Neural progenitor cell (in vitro differentiated cells): ENCODE measurements around the gene GCC1. TPM values are rescaled to one million over a fixed set of nuclear protein-coding genes. Genes with fewer than 3 reads are reported as not detected.

Source experiments
- DNase-seq: peaks from one replicate; pipeline ENCODE4 v3.0.0-alpha.2; 2016; ENCODE audit warnings: low spot score
- H2AFZ ChIP-seq: fragments of 200-600 bp; sonication (generic); replicated peaks from 2 replicates; pipeline ENCODE4 v1.6.1; 2016; ENCODE audit warnings: antibody characterized with exemption
- H3F3A ChIP-seq: fragments of 200-600 bp; sonication (generic); 2 replicates; pipeline ENCODE4 v1.6.1; 2016; ENCODE audit warnings: antibody characterized with exemption, low read depth
- H3K27ac ChIP-seq: fragments of 200-600 bp; sonication (generic); 2 replicates; pipeline ENCODE4 v1.5.1; 2016; ENCODE audit warnings: mild to moderate bottlenecking
- H3K27me3 ChIP-seq: fragments of 200-600 bp; sonication (generic); 2 replicates; pipeline ENCODE4 v1.6.1; 2016; ENCODE audit warnings: mild to moderate bottlenecking, moderate library complexity
- H3K36me3 ChIP-seq: fragments of 200-600 bp; sonication (generic); 2 replicates; pipeline ENCODE4 v1.5.1; 2016
- H3K4me1 ChIP-seq: fragments of 200-600 bp; sonication (generic); 2 replicates; pipeline ENCODE4 v1.6.1; 2016; ENCODE audit warnings: mixed run types
- H3K4me2 ChIP-seq: fragments of 200-600 bp; sonication (generic); 2 replicates; pipeline ENCODE4 v1.6.1; 2016
- H3K4me3 ChIP-seq: fragments of 200-600 bp; sonication (generic); 2 replicates; pipeline ENCODE4 v1.5.1; 2016
- H3K79me2 ChIP-seq: fragments of 200-600 bp; sonication (generic); 2 replicates; pipeline ENCODE4 v1.6.1; 2016; ENCODE audit warnings: low read depth
- H3K9ac ChIP-seq: fragments of 200-600 bp; sonication (generic); 2 replicates; pipeline ENCODE4 v1.6.1; 2016
- H3K9me3 ChIP-seq: fragments of 200-600 bp; sonication (generic); 2 replicates; pipeline ENCODE4 v1.5.1; 2016; ENCODE audit warnings: low read depth
- H4K20me1 ChIP-seq: fragments of 200-600 bp; sonication (generic); 2 replicates; pipeline ENCODE4 v1.6.1; 2016; ENCODE audit warnings: low read depth
- H3K27ac Mint-ChIP-seq: 3 replicates; pipeline ENCODE4 v1.8.0; 2021; ENCODE audit warnings: mixed read lengths
- H3K27me3 Mint-ChIP-seq: 2 replicates; pipeline ENCODE4 v1.8.0; 2022; ENCODE audit warnings: low read depth, mild to moderate bottlenecking, inconsistent platforms, moderate library complexity, mixed read lengths; ENCODE audit not compliant: insufficient read depth
- H3K36me3 Mint-ChIP-seq: 3 replicates; pipeline ENCODE4 v1.8.0; 2021; ENCODE audit warnings: mixed read lengths
- H3K4me1 Mint-ChIP-seq: 3 replicates; pipeline ENCODE4 v1.8.0; 2021; ENCODE audit warnings: mixed read lengths
- H3K4me3 Mint-ChIP-seq: 3 replicates; pipeline ENCODE4 v1.8.0; 2021; ENCODE audit warnings: mild to moderate bottlenecking, moderate library complexity, mixed read lengths
- H3K9me3 Mint-ChIP-seq: 3 replicates; pipeline ENCODE4 v1.8.0; 2020; ENCODE audit warnings: mixed read lengths
- CTCF ChIP-seq: fragments of 200-600 bp; sonication (generic); IDR thresholded peaks from 2 replicates; pipeline ENCODE4 v1.5.1; 2017; ENCODE audit warnings: antibody characterized with exemption, mild to moderate bottlenecking
- EZH2 ChIP-seq: fragments of 200-600 bp; sonication (generic); IDR thresholded peaks from 2 replicates; pipeline ENCODE4 v1.6.1; 2017; ENCODE audit warnings: antibody characterized with exemption, mild to moderate bottlenecking, moderate library complexity
- EZH2phosphoT487 ChIP-seq: fragments of 200-600 bp; sonication (generic); IDR thresholded peaks from 2 replicates; pipeline ENCODE4 v1.6.1; 2017; ENCODE audit warnings: antibody characterized with exemption
- total RNA-seq: library from RNA; depleted of rRNA; stranded (reverse); fragments of >200 nt; gene quantifications from 2 replicates; pipeline ENCODE4 v1.2.3, GENCODE V29; 2015; ENCODE audit warnings: low replicate concordance

The GCC1 gene
- total RNA-seq, 1 donor from 2014 or later = 7.1 TPM

- Histone ChIP-seq H3K4me2 (no peak overlapping the region), H3K36me3 (no peaks in the 10 kb centered on the region), H3K4me1 (no peaks in the 10 kb centered on the region), H3K27me3 (no peaks in the 10 kb centered on the region), H3K4me3 (no peak overlapping the region), H3F3A (no peaks in the 10 kb centered on the region), H3K9ac (no peak overlapping the region), H4K20me1 (peaks cover 5% of the 10 kb centered on the region), H3K9me3 (no peaks in the 10 kb centered on the region), H3K79me2 (peaks cover 3% of the 10 kb centered on the region), H3K27ac (no peak overlapping the region), H2AFZ (no peak overlapping the region)
- H3K27me3 Mint-ChIP-seq = peaks cover 7% of the 10 kb centered on the region
- H3K27ac Mint-ChIP-seq = no peak overlapping the region
- H3K4me3 Mint-ChIP-seq = no peak overlapping the region
- peaks cover 6% of the 10 kb centered on the region for H3K4me1 Mint-ChIP-seq
- TF ChIP-seq EZH2 (no peak), EZH2phosphoT487 (no peak), CTCF (no peak)
- peaks cover 14% of the 10 kb centered on the region for H3K36me3 Mint-ChIP-seq
- no peaks in the 10 kb centered on the region for H3K9me3 Mint-ChIP-seq
- no peak for DNase-seq
These were observed 9.1 kb upstream of the GCC1 start for GRCh38 chr7:127594490-127594889.

- H3K27ac ChIP-seq = no peak overlapping the region
- H3K4me1 Mint-ChIP-seq = peaks cover 9% of the 10 kb centered on the region
- no peak overlapping the region for H3K4me3 Mint-ChIP-seq
- H3K27ac Mint-ChIP-seq = no peak overlapping the region
- H3K4me1 ChIP-seq = no peaks in the 10 kb centered on the region
- H2AFZ ChIP-seq = no peak overlapping the region
- H3K79me2 ChIP-seq = peaks cover 13% of the 10 kb centered on the region
- H3K9ac ChIP-seq = no peak overlapping the region
- peaks cover 11% of the 10 kb centered on the region for H4K20me1 ChIP-seq
- no peaks in the 10 kb centered on the region for H3K9me3 Mint-ChIP-seq
- H3K4me3 ChIP-seq = no peak overlapping the region
- DNase-seq = no peak
- no peaks in the 10 kb centered on the region for H3K36me3 ChIP-seq
- H3K36me3 Mint-ChIP-seq = peaks cover 16% of the 10 kb centered on the region
- peaks cover 4% of the 10 kb centered on the region for H3F3A ChIP-seq
- no peaks in the 10 kb centered on the region for H3K9me3 ChIP-seq
- H3K27me3 ChIP-seq = peaks cover under 1% of the 10 kb centered on the region
- TF ChIP-seq EZH2phosphoT487 (no peak), CTCF (no peak), EZH2 (no peak)
- H3K4me2 ChIP-seq = no peak overlapping the region
- peaks cover 5% of the 10 kb centered on the region for H3K27me3 Mint-ChIP-seq
These were observed 7.2 kb upstream of the GCC1 start for GRCh38 chr7:127592550-127592949.

- H3K27ac Mint-ChIP-seq = no peak overlapping the region
- Histone ChIP-seq H3K4me1 (no peaks in the 10 kb centered on the region), H2AFZ (no peak overlapping the region), H3K4me3 (no peak overlapping the region), H3K4me2 (no peak overlapping the region), H3K27ac (no peak overlapping the region), H3K9me3 (no peaks in the 10 kb centered on the region), H3K36me3 (no peaks in the 10 kb centered on the region), H3F3A (peaks cover 10% of the 10 kb centered on the region), H3K79me2 (peaks cover 13% of the 10 kb centered on the region), H4K20me1 (peaks cover 11% of the 10 kb centered on the region), H3K9ac (no peak overlapping the region), H3K27me3 (peaks cover 10% of the 10 kb centered on the region)
- H3K4me1 Mint-ChIP-seq = peaks cover 13% of the 10 kb centered on the region
- no peak for DNase-seq
- peaks cover 5% of the 10 kb centered on the region for H3K27me3 Mint-ChIP-seq
- TF ChIP-seq EZH2phosphoT487 (no peak), EZH2 (no peak), CTCF (no peak)
- peaks cover 17% of the 10 kb centered on the region for H3K36me3 Mint-ChIP-seq
- H3K9me3 Mint-ChIP-seq = no peaks in the 10 kb centered on the region
- H3K4me3 Mint-ChIP-seq = peak overlapping the region; percentile 58
These were observed 6.2 kb upstream of the GCC1 start for GRCh38 chr7:127591591-127591990.
